SK-N-SH treated with all-trans-retinoic acid at 6 μM for 48 hours (cell line): ENCODE results near the gene CCDC34.

ENCODE experiments used
- CREB5 ChIP-seq: fragments of 250-450 bp; sonication (Bioruptor Pico); IDR thresholded peaks from 2 replicates; pipeline ENCODE4 v1.5.1; 2020; ENCODE audit warnings: low read depth, mild to moderate bottlenecking, moderate library complexity
- ESRRG ChIP-seq: fragments of 250-450 bp; sonication (Bioruptor Pico); IDR thresholded peaks from 2 replicates; pipeline ENCODE4 v1.6.1; 2021; ENCODE audit warnings: mild to moderate bottlenecking
- OSR1 ChIP-seq: fragments of 250-450 bp; sonication (Bioruptor Pico); IDR thresholded peaks from 2 replicates; pipeline ENCODE4 v1.8.0; 2022; ENCODE audit warnings: moderate library complexity, mild to moderate bottlenecking, inconsistent platforms
- PPARA ChIP-seq: fragments of 250-450 bp; sonication (Bioruptor Pico); IDR thresholded peaks from 2 replicates; pipeline ENCODE4 v1.5.0; 2020; ENCODE audit warnings: mild to moderate bottlenecking, borderline replicate concordance
- RARB ChIP-seq: fragments of 250-450 bp; sonication (Bioruptor Pico); IDR thresholded peaks from 2 replicates; pipeline ENCODE4 v1.8.0; 2021; ENCODE audit warnings: mild to moderate bottlenecking, moderate library complexity
- TOX ChIP-seq: fragments of 250-450 bp; sonication (Bioruptor Pico); IDR thresholded peaks from 2 replicates; pipeline ENCODE4 v1.8.0; 2021; ENCODE audit warnings: mild to moderate bottlenecking, moderate library complexity, borderline replicate concordance
- ZC3H10 ChIP-seq: fragments of 250-450 bp; sonication (Bioruptor Pico); IDR thresholded peaks from 2 replicates; pipeline ENCODE4 v1.5.1; 2021; ENCODE audit warnings: mild to moderate bottlenecking, moderate library complexity
- ZFP3 ChIP-seq: fragments of 250-450 bp; sonication (Bioruptor Pico); IDR thresholded peaks from 2 replicates; pipeline ENCODE4 v1.5.0; 2020; ENCODE audit warnings: mild to moderate bottlenecking, moderate library complexity
- ZFP30 ChIP-seq: fragments of 450-650 bp; formaldehyde crosslinking; IDR thresholded peaks from 2 replicates; pipeline ENCODE4 v1.5.0; 2022; ENCODE audit warnings: mild to moderate bottlenecking, moderate library complexity
- TF ChIP-seq, protein P1 (sequence below): fragments of 250-450 bp; sonication (Bioruptor Pico); IDR thresholded peaks from 2 replicates; pipeline ENCODE4 v1.8.0; 2020; ENCODE audit warnings: mild to moderate bottlenecking, moderate library complexity, borderline replicate concordance
- TF ChIP-seq, protein P2 (sequence below): fragments of 250-450 bp; sonication (Bioruptor Pico); IDR thresholded peaks from 2 replicates; pipeline ENCODE4 v1.5.0; 2020; ENCODE audit warnings: mild to moderate bottlenecking, moderate library complexity

DNA sequence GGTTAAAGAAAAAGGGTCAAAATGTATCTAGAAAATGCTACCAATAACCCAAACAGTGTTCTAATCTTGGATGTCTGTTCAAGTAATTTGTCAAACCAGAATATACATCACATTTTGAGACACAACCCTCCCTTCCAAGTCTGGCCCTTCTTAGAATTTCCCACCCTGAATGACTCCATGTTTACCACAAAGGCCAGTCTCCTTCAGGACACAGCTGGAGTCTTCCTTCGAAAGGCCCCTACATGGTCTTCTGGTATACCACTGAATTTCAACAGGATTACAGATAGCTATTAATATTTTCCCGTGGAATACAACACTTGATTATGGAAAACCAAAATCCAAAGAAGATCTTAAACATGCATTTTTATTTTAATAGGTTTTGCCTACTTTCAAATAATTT, 10.2 kb downstream of the CCDC34 start:
- TF ChIP-seq ZFP3 (no peak), OSR1 (no peak), ZC3H10 (no peak), RARB (CRISPR knock-in tag) (no peak), ZFP30 (CRISPR knock-in tag) (no peak), ESRRG (CRISPR knock-in tag) (no peak), TOX (no peak), PPARA (CRISPR knock-in tag) (no peak), CREB5 (CRISPR knock-in tag) (no peak)
- TF ChIP-seq, protein P1, sequence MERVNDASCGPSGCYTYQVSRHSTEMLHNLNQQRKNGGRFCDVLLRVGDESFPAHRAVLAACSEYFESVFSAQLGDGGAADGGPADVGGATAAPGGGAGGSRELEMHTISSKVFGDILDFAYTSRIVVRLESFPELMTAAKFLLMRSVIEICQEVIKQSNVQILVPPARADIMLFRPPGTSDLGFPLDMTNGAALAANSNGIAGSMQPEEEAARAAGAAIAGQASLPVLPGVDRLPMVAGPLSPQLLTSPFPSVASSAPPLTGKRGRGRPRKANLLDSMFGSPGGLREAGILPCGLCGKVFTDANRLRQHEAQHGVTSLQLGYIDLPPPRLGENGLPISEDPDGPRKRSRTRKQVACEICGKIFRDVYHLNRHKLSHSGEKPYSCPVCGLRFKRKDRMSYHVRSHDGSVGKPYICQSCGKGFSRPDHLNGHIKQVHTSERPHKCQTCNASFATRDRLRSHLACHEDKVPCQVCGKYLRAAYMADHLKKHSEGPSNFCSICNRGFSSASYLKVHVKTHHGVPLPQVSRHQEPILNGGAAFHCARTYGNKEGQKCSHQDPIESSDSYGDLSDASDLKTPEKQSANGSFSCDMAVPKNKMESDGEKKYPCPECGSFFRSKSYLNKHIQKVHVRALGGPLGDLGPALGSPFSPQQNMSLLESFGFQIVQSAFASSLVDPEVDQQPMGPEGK (CRISPR knock-in tag), result no peak
- TF ChIP-seq, protein P2, sequence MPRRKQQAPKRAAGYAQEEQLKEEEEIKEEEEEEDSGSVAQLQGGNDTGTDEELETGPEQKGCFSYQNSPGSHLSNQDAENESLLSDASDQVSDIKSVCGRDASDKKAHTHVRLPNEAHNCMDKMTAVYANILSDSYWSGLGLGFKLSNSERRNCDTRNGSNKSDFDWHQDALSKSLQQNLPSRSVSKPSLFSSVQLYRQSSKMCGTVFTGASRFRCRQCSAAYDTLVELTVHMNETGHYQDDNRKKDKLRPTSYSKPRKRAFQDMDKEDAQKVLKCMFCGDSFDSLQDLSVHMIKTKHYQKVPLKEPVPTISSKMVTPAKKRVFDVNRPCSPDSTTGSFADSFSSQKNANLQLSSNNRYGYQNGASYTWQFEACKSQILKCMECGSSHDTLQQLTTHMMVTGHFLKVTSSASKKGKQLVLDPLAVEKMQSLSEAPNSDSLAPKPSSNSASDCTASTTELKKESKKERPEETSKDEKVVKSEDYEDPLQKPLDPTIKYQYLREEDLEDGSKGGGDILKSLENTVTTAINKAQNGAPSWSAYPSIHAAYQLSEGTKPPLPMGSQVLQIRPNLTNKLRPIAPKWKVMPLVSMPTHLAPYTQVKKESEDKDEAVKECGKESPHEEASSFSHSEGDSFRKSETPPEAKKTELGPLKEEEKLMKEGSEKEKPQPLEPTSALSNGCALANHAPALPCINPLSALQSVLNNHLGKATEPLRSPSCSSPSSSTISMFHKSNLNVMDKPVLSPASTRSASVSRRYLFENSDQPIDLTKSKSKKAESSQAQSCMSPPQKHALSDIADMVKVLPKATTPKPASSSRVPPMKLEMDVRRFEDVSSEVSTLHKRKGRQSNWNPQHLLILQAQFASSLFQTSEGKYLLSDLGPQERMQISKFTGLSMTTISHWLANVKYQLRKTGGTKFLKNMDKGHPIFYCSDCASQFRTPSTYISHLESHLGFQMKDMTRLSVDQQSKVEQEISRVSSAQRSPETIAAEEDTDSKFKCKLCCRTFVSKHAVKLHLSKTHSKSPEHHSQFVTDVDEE, result no peak
